ENCODE data around the gene TXNDC16.

DNA sequence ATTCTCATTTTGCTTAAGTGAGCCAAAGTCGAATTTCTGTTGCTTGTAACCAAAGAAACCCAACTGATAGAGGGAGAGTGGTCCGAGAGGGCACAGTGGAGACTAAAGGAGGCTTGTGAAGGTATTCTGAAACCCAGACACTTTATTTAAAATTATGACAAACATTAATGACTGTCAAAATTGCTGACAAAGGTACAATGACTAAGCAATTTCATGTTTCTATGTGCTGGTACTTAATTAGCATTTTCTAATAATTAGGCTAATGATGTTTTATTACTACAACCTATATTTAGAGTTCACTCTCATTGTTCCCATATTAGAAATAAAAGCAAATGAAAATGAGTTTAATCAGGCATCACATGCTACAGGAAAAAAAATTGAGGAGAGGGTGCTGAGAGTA lies 121.8 kb downstream of the TXNDC16 start:
- TF ChIP-seq, protein P1, sequence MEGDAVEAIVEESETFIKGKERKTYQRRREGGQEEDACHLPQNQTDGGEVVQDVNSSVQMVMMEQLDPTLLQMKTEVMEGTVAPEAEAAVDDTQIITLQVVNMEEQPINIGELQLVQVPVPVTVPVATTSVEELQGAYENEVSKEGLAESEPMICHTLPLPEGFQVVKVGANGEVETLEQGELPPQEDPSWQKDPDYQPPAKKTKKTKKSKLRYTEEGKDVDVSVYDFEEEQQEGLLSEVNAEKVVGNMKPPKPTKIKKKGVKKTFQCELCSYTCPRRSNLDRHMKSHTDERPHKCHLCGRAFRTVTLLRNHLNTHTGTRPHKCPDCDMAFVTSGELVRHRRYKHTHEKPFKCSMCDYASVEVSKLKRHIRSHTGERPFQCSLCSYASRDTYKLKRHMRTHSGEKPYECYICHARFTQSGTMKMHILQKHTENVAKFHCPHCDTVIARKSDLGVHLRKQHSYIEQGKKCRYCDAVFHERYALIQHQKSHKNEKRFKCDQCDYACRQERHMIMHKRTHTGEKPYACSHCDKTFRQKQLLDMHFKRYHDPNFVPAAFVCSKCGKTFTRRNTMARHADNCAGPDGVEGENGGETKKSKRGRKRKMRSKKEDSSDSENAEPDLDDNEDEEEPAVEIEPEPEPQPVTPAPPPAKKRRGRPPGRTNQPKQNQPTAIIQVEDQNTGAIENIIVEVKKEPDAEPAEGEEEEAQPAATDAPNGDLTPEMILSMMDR (IDR thresholded peaks at IDR 0.05; ENCODE audit: insufficient read depth, low read depth, low read length) = no peak
- TF ChIP-seq EZH2 (IDR thresholded peaks at IDR 0.05; ENCODE audit: insufficient read depth, low read length) = no peak

All from astrocyte (in vitro differentiated cells and primary cell).